Stimulated activated CD4-positive, alpha-beta T cell treated with anti-CD3 and anti-CD28 coated beads, Interleukin-4, amount 100 ng/mL, for 48 hours (primary cell): Measurements from ENCODE around the gene ANAPC16.
"Not testable (repeated sequence)": the region's sequence is repeated elsewhere in the genome, so short reads cannot be mapped to it uniquely, and the experiment has no call there.

Source experiments
- DNase-seq, 2 donors: peaks; one replicate each; pipeline ENCODE4 v3.0.0-alpha.2; 2020; ENCODE audit warnings: low read depth in 2 of 2

The ANAPC16 gene

GRCh38 chr10:72211832-72212231 is 4.0 kb upstream of the ANAPC16 start:
- not testable (repeated sequence) for DNase-seq

GRCh38 chr10:72218325-72218724 is 2.5 kb downstream of the ANAPC16 start:
- DNase-seq, result no peak

- DNase-seq, result no peak
Measured at GRCh38 chr10:72218726-72219125, 2.9 kb downstream of the ANAPC16 start.

- DNase-seq, result no peak
Measured at GRCh38 chr10:72219235-72219814, 3.5 kb downstream of the ANAPC16 start.

GRCh38 chr10:72220637-72221036 is 4.8 kb downstream of the ANAPC16 start:
- no peak for DNase-seq

GRCh38 chr10:72221278-72221677 is 5.5 kb downstream of the ANAPC16 start:
- no peak for DNase-seq

- DNase-seq, result no peak
Measured at GRCh38 chr10:72223743-72224101, 7.9 kb downstream of the ANAPC16 start.

- DNase-seq, result not testable (repeated sequence)
Measured at GRCh38 chr10:72224191-72224590, 8.4 kb downstream of the ANAPC16 start.

- DNase-seq, result no peak
Measured at GRCh38 chr10:72226418-72227027, 10.7 kb downstream of the ANAPC16 start.

GRCh38 chr10:72227826-72228225 is 12.0 kb downstream of the ANAPC16 start:
- DNase-seq, result no peak

- DNase-seq, result no peak
Measured at GRCh38 chr10:72228318-72228751, 12.5 kb downstream of the ANAPC16 start.

GRCh38 chr10:72229261-72230251 is 13.7 kb downstream of the ANAPC16 start:
- no peak for DNase-seq

GRCh38 chr10:72233621-72234020 is 17.8 kb downstream of the ANAPC16 start:
- no peak for DNase-seq

- no peak for DNase-seq
Measured at GRCh38 chr10:72234560-72235095, 18.8 kb downstream of the ANAPC16 start.

GRCh38 chr10:72235544-72236279 is 19.9 kb downstream of the ANAPC16 start:
- no peak for DNase-seq

GRCh38 chr10:72238392-72239175 is 22.8 kb downstream of the ANAPC16 start:
- DNase-seq, result no peak

- DNase-seq, result no peak
Measured at GRCh38 chr10:72239409-72239808, 23.6 kb downstream of the ANAPC16 start.

GRCh38 chr10:72240371-72240770 is 24.6 kb downstream of the ANAPC16 start:
- DNase-seq, result no peak

GRCh38 chr10:72241691-72242252 is 26.0 kb downstream of the ANAPC16 start:
- DNase-seq, result no peak

GRCh38 chr10:72242675-72243074 is 26.9 kb downstream of the ANAPC16 start:
- no peak for DNase-seq
